22Rv1 (cell line): ENCODE results near the gene SYTL3.
"Not testable (repeated sequence)": the region's sequence is repeated elsewhere in the genome, so short reads cannot be mapped to it uniquely, and the experiment has no call there.

Experiments
- H3K27ac ChIP-seq: fragments of 450-650 bp; 2 replicates; pipeline ENCODE4 v1.5.1; 2017
- CTCF ChIP-seq: fragments of 450-650 bp; IDR thresholded peaks from 2 replicates; pipeline ENCODE4 v1.5.1; 2017; ENCODE audit warnings: mild to moderate bottlenecking
- ZFX ChIP-seq: fragments of 450-650 bp; IDR thresholded peaks from 2 replicates; pipeline ENCODE4 v1.6.1; 2017; ENCODE audit warnings: antibody characterized with exemption, borderline replicate concordance

SYTL3 gene

GRCh38 chr6:158694913-158695312 is 45.1 kb downstream of the SYTL3 start:
- no peak for TF ChIP-seq CTCF
- no peak for TF ChIP-seq ZFX
- no peak overlapping the region for H3K27ac ChIP-seq

GRCh38 chr6:158697811-158698210 is 48.0 kb downstream of the SYTL3 start:
- no peak overlapping the region for H3K27ac ChIP-seq
- TF ChIP-seq ZFX: no peak
- TF ChIP-seq CTCF: no peak

GRCh38 chr6:158698931-158699330 is 49.1 kb downstream of the SYTL3 start:
- TF ChIP-seq ZFX: no peak
- TF ChIP-seq CTCF: no peak
- H3K27ac ChIP-seq: no peak overlapping the region

DNA sequence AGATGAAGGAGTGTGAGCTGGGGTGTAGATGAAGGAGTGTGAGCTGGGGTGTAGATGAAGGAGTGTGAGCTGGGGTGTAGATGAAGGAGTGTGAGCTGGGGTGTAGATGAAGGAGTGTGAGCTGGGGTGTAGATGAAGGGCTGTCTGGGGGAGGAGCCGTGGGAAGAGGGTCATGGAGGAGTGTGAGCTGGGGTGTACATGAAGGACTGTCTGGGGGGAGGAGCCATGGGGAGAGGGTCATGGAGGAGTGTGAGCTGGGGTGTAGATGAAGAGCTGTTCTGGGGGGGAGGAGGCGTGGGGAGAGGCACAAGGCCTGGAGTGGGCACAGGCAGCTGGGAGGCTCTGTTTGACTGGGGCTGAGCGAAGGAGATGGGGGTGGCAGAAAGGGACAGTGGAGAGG is 51.4 kb downstream of the SYTL3 start:
- not testable (repeated sequence) for H3K27ac ChIP-seq

GRCh38 chr6:158703111-158703836 is 53.4 kb downstream of the SYTL3 start:
- TF ChIP-seq ZFX (no peak), CTCF (no peak)

DNA sequence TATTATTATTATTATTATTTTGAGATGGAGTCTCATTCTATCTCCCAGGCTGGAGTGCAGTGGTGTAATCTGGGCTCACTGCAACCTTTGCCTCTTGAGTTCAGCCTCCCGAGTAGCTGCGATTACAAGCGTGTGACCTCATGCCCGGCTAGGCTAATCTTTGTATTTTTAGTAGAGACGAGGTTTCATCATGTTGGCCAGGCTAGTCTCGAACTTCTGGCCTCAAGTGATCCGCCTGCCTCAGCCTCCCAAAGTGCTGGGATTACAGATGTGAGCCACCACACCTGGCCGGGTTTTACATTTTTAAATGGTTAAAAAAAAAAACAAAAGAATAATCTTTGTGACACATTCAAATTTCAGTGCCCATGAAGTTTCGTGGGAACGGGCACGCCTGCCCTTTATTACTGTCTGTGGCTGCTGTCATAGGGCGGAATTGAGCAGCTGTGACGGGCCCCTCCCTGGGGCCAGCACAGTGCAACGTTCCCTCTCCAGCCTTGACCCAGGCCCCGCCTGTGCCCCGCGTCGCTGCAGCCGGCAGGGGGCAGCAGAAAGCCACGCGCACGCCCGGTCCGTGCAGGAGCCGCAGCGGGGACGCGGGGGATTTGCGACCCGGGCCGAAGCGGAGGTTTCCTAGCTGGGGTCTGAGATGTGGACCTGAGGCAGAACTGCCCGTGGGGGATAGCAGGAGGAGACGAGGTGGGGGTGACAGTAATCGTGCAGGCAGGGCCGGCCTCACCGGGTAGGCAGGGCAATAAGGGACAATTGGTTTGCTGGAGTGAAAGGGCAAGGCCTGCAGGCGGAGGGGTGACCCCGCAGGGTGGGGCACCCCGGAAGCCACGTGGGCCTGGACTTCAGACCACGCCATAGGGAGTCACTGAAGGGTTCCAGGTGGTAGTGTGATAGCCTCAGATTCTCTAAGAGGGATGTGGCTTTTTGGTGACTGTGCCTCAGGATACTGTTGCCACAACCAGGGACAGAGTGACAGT is 54.3 kb downstream of the SYTL3 start:
- H3K27ac ChIP-seq: no peak overlapping the region
- TF ChIP-seq ZFX (no peak), CTCF (peak; percentile 99)

More at GRCh38 chr6:158703111-158703836, 53.4 kb downstream of the SYTL3 start:
- no peak overlapping the region for H3K27ac ChIP-seq

DNA sequence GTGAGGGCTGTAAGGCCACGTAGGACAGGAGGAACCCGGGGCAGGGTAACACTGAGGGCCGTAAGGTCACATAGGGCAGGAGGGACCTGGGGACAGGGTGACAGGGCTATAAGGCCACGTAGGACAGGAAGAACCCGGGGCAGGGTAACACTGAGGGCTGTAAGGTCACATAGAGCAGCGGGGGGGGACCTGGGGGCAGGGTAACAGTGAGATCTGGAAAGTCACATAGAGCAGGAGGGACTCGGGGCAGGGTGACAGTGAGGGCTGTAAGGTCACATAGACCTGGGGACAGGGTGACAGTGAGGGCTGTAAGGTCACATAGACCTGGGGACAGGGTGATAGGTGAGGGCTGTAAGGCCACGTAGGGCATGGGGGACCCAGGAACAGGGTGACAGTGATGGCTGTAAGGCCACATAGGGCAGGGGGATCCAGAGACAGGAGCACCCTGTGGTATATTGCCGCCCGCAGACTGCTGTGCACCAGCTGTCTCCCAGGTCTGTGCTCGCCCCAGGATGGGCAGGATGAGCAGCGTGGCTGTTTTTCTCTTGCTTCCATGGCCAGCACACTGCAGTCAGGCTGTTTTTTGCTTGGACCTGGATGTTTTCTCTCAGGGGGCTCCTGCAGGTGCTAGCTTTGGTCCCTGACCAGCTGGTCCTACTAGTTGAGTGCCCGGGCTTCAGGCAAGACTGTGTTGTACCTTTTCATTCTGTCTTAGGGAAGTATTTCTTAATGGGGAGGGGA is 55.7 kb downstream of the SYTL3 start:
- H3K27ac ChIP-seq: no peak overlapping the region

More for the DNA sequence above, 55.7 kb downstream of the SYTL3 start:
- TF ChIP-seq ZFX (no peak), CTCF (no peak)
